Effector memory CD4-positive, alpha-beta T cell (primary cell): ENCODE data around the gene XPNPEP2.

Experiments
- DNase-seq, 3 donors: peaks; one replicate each; pipeline ENCODE4 v3.0.0-alpha.2; 2020
- H3K27ac ChIP-seq: 2 replicates; pipeline ENCODE4 v1.7.0; 2013; ENCODE audit warnings: mild to moderate bottlenecking, low read length, moderate library complexity; ENCODE audit not compliant: insufficient read depth, poor library complexity, severe bottlenecking
- H3K27me3 ChIP-seq: replicated peaks from 2 replicates; pipeline ENCODE4 v1.7.0; 2013; ENCODE audit warnings: mild to moderate bottlenecking, low read length; ENCODE audit not compliant: insufficient read depth, control insufficient read depth, poor library complexity, severe bottlenecking
- H3K36me3 ChIP-seq: 2 replicates; pipeline ENCODE4 v1.7.0; 2013; ENCODE audit warnings: mild to moderate bottlenecking, low read length, moderate library complexity; ENCODE audit not compliant: control insufficient read depth, insufficient read depth
- H3K4me1 ChIP-seq: 2 replicates; pipeline ENCODE4 v1.7.0; 2013; ENCODE audit warnings: low read length, mild to moderate bottlenecking; ENCODE audit not compliant: control insufficient read depth, insufficient read depth, poor library complexity, severe bottlenecking
- H3K4me3 ChIP-seq: 2 replicates; pipeline ENCODE4 v1.7.0; 2013; ENCODE audit warnings: low read length, low read depth, mild to moderate bottlenecking; ENCODE audit not compliant: insufficient read depth, poor library complexity, severe bottlenecking
- H3K9me3 ChIP-seq: 2 replicates; pipeline ENCODE4 v1.7.0; 2013; ENCODE audit warnings: mild to moderate bottlenecking, low read length, moderate library complexity; ENCODE audit not compliant: control insufficient read depth

Gene XPNPEP2

GRCh38 chrX:129773649-129774458 is 35.1 kb downstream of the XPNPEP2 start:
- Histone ChIP-seq H3K27ac (peak overlapping the region; percentile 13), H3K4me3 (no peak overlapping the region), H3K36me3 (no peaks in the 10 kb centered on the region), H3K4me1 (peaks cover 78% of the 10 kb centered on the region), H3K27me3 (no peaks in the 10 kb centered on the region), H3K9me3 (no peaks in the 10 kb centered on the region)
- no peak for DNase-seq

GRCh38 chrX:129777218-129778030 is 38.6 kb downstream of the XPNPEP2 start:
- no peaks in the 10 kb centered on the region for H3K36me3 ChIP-seq
- H3K9me3 ChIP-seq = no peaks in the 10 kb centered on the region
- H3K27ac ChIP-seq = peak overlapping the region; percentile 89
- H3K27me3 ChIP-seq = no peaks in the 10 kb centered on the region
- peak; percentile 67 to 71 (median 67) for DNase-seq
- peaks cover 62% of the 10 kb centered on the region for H3K4me1 ChIP-seq
- H3K4me3 ChIP-seq = peak overlapping the region; percentile 43

- H3K27ac ChIP-seq = peak overlapping the region; percentile 80
- no peaks in the 10 kb centered on the region for H3K36me3 ChIP-seq
- H3K27me3 ChIP-seq = no peaks in the 10 kb centered on the region
- DNase-seq = no peak
- H3K9me3 ChIP-seq = no peaks in the 10 kb centered on the region
- H3K4me3 ChIP-seq = peak overlapping the region; percentile 63
- H3K4me1 ChIP-seq = peaks cover 59% of the 10 kb centered on the region
Measured at GRCh38 chrX:129779086-129779672, 40.4 kb downstream of the XPNPEP2 start.

- Histone ChIP-seq H3K27ac (peak within 1 kb of the TSS; percentile 80), H3K27me3 (no peaks in the 10 kb centered on the region)
- DNase-seq = peak; percentile 48 to 60 (median 58)
Measured at GRCh38 chrX:129779747-129780146, 41.0 kb downstream of the XPNPEP2 start, which contains the start of gene SASH3. SASH3 (plus strand) TSS chrX:129779949; CDS start chrX:129780098, 149 bp downstream.

GRCh38 chrX:129780441-129781105 is 41.8 kb downstream of the XPNPEP2 start:
- DNase-seq = no peak
- Histone ChIP-seq H3K36me3 (peaks cover under 1% of the 10 kb centered on the region), H3K27ac (peak overlapping the region; percentile 80), H3K4me3 (peak overlapping the region; percentile 63), H3K4me1 (peaks cover 63% of the 10 kb centered on the region), H3K9me3 (no peaks in the 10 kb centered on the region), H3K27me3 (no peaks in the 10 kb centered on the region)

More at GRCh38 chrX:129779747-129780146, 41.0 kb downstream of the XPNPEP2 start, which contains the start of gene SASH3:
- peaks cover 57% of the 10 kb centered on the region for H3K4me1 ChIP-seq
- peak within 1 kb of the TSS; percentile 63 for H3K4me3 ChIP-seq
- no peaks in the 10 kb centered on the region for H3K9me3 ChIP-seq
- no peaks in the 10 kb centered on the region for H3K36me3 ChIP-seq

- Histone ChIP-seq H3K4me1 (peaks cover 63% of the 10 kb centered on the region), H3K4me3 (peak overlapping the region; percentile 63), H3K9me3 (no peaks in the 10 kb centered on the region), H3K27me3 (no peaks in the 10 kb centered on the region), H3K36me3 (peaks cover 7% of the 10 kb centered on the region), H3K27ac (peak overlapping the region; percentile 80)
- DNase-seq = peak; percentile 67 to 78 (median 68)
Measured at GRCh38 chrX:129781134-129781672, 42.4 kb downstream of the XPNPEP2 start.

- Histone ChIP-seq H3K27ac (peak overlapping the region; percentile 79), H3K9me3 (no peaks in the 10 kb centered on the region), H3K36me3 (peaks cover 10% of the 10 kb centered on the region), H3K4me3 (peak overlapping the region; percentile 42), H3K27me3 (no peaks in the 10 kb centered on the region), H3K4me1 (peaks cover 56% of the 10 kb centered on the region)
- no peak for DNase-seq
Measured at GRCh38 chrX:129781680-129782495, 43.1 kb downstream of the XPNPEP2 start.

GRCh38 chrX:129782706-129783105 is 43.9 kb downstream of the XPNPEP2 start:
- Histone ChIP-seq H3K4me3 (peak overlapping the region; percentile 42), H3K36me3 (peaks cover 15% of the 10 kb centered on the region), H3K9me3 (no peaks in the 10 kb centered on the region), H3K27me3 (no peaks in the 10 kb centered on the region), H3K27ac (peak overlapping the region; percentile 79), H3K4me1 (peaks cover 49% of the 10 kb centered on the region)
- DNase-seq = no peak
